B cell (primary cell): ENCODE data around the gene RAB4A. TPM values are rescaled to one million over a fixed set of nuclear protein-coding genes. Genes with fewer than 3 reads are reported as not detected.
"Not testable (repeated sequence)": the region's sequence is repeated elsewhere in the genome, so short reads cannot be mapped to it uniquely, and the experiment has no call there.

Experiments
- ATAC-seq: fragments of 200-7000 bp; cut with Tn5 transposase; one replicate; pipeline ENCODE4 v1.10.0; 2021; ENCODE audit warnings: low read depth, mild to moderate bottlenecking, moderate number of reproducible peaks, moderate library complexity
- CTCF ChIA-PET: fragments of 350-600 bp; sonication (Branson Sonifier 250); formaldehyde crosslinking; loops from one replicate; lab custom pipeline; 2021; ENCODE audit warnings: antibody characterized with exemption, inconsistent platforms; lab: Charles Lee
- POLR2A ChIA-PET: fragments of 350-600 bp; sonication (Branson Sonifier 250); formaldehyde crosslinking; loops from one replicate; lab custom pipeline; 2021; ENCODE audit warnings: antibody characterized with exemption; lab: Charles Lee
- DNase-seq: peaks from one replicate; pipeline ENCODE4 v3.0.0; 2013
- H2AFZ ChIP-seq: 2 replicates; pipeline ENCODE4 v1.6.1; 2012; ENCODE audit warnings: mild to moderate bottlenecking, low read depth, low read length; ENCODE audit not compliant: insufficient read depth, poor library complexity, severe bottlenecking
- H3K27ac ChIP-seq, 2 donors: 1 replicate in 1 of 2; 2 replicates in 1 of 2; pipeline ENCODE4 v1.5.1; 2012 to 2013; ENCODE audit warnings: low read length in 2 of 2, mild to moderate bottlenecking in 2 of 2, moderate library complexity in 1 of 2
- H3K27me3 ChIP-seq, 4 experiments: fragments of 200-600 bp in 1 of 4; sonication (generic) in 1 of 4; replicated peaks in 1 of 4; 1 replicate in 2 of 4; 2 replicates in 2 of 4; pipeline versions ENCODE4 v1.6.1 to v1.7.0; 2013 to 2016; ENCODE audit warnings: low read length in 3 of 4, mild to moderate bottlenecking in 2 of 4, mixed read lengths in 1 of 4, moderate library complexity in 1 of 4; ENCODE audit not compliant: insufficient read depth in 4 of 4, control insufficient read depth in 3 of 4; ENCODE audit errors: control extremely low read depth in 1 of 4
- H3K36me3 ChIP-seq, 2 experiments: replicated peaks in 1 of 2; 1 replicate in 1 of 2; 2 replicates in 1 of 2; pipeline versions ENCODE4 v1.6.1 to v1.7.1; 2013; ENCODE audit warnings: low read length in 1 of 2; ENCODE audit not compliant: insufficient read depth in 2 of 2, control insufficient read depth in 1 of 2; ENCODE audit errors: control extremely low read depth in 1 of 2, extremely low read depth in 1 of 2
- H3K4me1 ChIP-seq, 2 donors: fragments of 200-600 bp in 1 of 2; sonication (generic) in 1 of 2; 1 replicate in 1 of 2; 2 replicates in 1 of 2; pipeline versions ENCODE4 v1.5.1 to v1.6.1; 2013 to 2017; ENCODE audit warnings: low read length in 2 of 2; ENCODE audit not compliant: control insufficient read depth in 2 of 2, insufficient read depth in 2 of 2
- H3K4me2 ChIP-seq: replicated peaks from 2 replicates; pipeline ENCODE3; 2012; ENCODE audit warnings: mild to moderate bottlenecking, low read depth, low read length; ENCODE audit not compliant: poor library complexity, severe bottlenecking
- H3K4me3 ChIP-seq, 5 experiments: fragments of 200-600 bp in 1 of 5; sonication (generic) in 1 of 5; 1 replicate in 3 of 5; 2 replicates in 2 of 5; pipeline versions ENCODE4 v1.5.1 to v1.7.0; 2011 to 2016; ENCODE audit warnings: low read length in 4 of 5, mild to moderate bottlenecking in 4 of 5, low read depth in 2 of 5, control low read depth in 1 of 5, moderate library complexity in 1 of 5; ENCODE audit not compliant: insufficient read depth in 1 of 5; ENCODE audit errors: control extremely low read depth in 1 of 5, extremely low read depth in 1 of 5
- H3K79me2 ChIP-seq: fragments of 200-600 bp; sonication (generic); one replicate; pipeline ENCODE4 v1.6.0; 2016; ENCODE audit warnings: low read length; ENCODE audit not compliant: control insufficient read depth, insufficient read depth
- H3K9ac ChIP-seq: fragments of 200-600 bp; sonication (generic); 2 replicates; pipeline ENCODE4 v1.6.1; 2017; ENCODE audit warnings: mild to moderate bottlenecking, low read length, moderate library complexity
- H3K9me3 ChIP-seq, 3 donors: one replicate each; pipeline versions ENCODE4 v1.6.1 to v1.7.1; 2013; ENCODE audit warnings: low read length in 2 of 3; ENCODE audit not compliant: control insufficient read depth in 2 of 3, insufficient read depth in 1 of 3; ENCODE audit errors: control extremely low read depth in 1 of 3
- H4K20me1 ChIP-seq: 2 replicates; pipeline ENCODE4 v1.6.0; 2012; ENCODE audit warnings: mild to moderate bottlenecking, low read length; ENCODE audit not compliant: insufficient read depth, control insufficient read depth, poor library complexity, severe bottlenecking
- H3K27ac Mint-ChIP-seq: one replicate; pipeline ENCODE4 v1.8.0; 2021; ENCODE audit warnings: mixed read lengths
- H3K27me3 Mint-ChIP-seq: one replicate; pipeline ENCODE4 v1.8.0; 2021; ENCODE audit warnings: mixed read lengths
- H3K4me1 Mint-ChIP-seq: one replicate; pipeline ENCODE4 v1.8.0; 2021; ENCODE audit warnings: mixed read lengths
- H3K4me3 Mint-ChIP-seq: one replicate; pipeline ENCODE4 v1.8.0; 2021; ENCODE audit warnings: mixed read lengths
- H3K9me3 Mint-ChIP-seq: one replicate; pipeline ENCODE4 v1.8.0; 2022; ENCODE audit warnings: mixed read lengths; ENCODE audit not compliant: insufficient read depth
- EZH2 ChIP-seq: IDR thresholded peaks from 2 replicates; pipeline ENCODE4 v1.6.1; 2012; ENCODE audit warnings: borderline replicate concordance, low read depth, mild to moderate bottlenecking, moderate library complexity, low read length; ENCODE audit not compliant: insufficient read depth, poor library complexity, severe bottlenecking
- WGBS: methylation state at CpG from one replicate; pipeline ENCODE4 v1.1.5; 2013; ENCODE audit warnings: missing lambda C conversion rate; ENCODE audit not compliant: insufficient coverage; 5-methylcytosine and 5-hydroxymethylcytosine counted together
- intact Hi-C: fragments of 100-400 bp; cut with micrococcal nuclease; formaldehyde crosslinking; loops from one replicate; pipeline ENCODE4 v1.10.0; 2022
- polyA plus RNA-seq: library from polyadenylated mRNA; depleted of rRNA; stranded (reverse); fragments of >200 nt; gene quantifications from 2 replicates; pipeline ENCODE4 v1.2.3, GENCODE V29; 2012
- total RNA-seq, 2 donors: library from RNA; stranded (reverse); fragments of 120-200 nt in 1 of 2; gene quantifications; 1 replicate in 1 of 2; 2 replicates in 1 of 2; pipeline versions ENCODE4 v1.2.3 to v1.2.4, GENCODE V29; 2013 to 2022
- TF ChIP-seq, protein P1 (sequence below): fragments of 200-600 bp; IDR thresholded peaks from one replicate; pipeline ENCODE4 v1.8.0; 2022; ENCODE audit warnings: antibody characterized with exemption, mild to moderate bottlenecking

The RAB4A gene
- total and polyA plus RNA-seq, 2 donors (not counting 1 experiment from before 2014, with no cell fraction given) = 14.7 to 49.7 TPM

GRCh38 chr1:229287267-229287666 is 16.4 kb downstream of the RAB4A start:
- DNase-seq = no peak
- no peak for ATAC-seq
- intact Hi-C loops = no loop called here
- H2AFZ ChIP-seq = no peak overlapping the region
- peaks cover 52% of the 10 kb centered on the region for H4K20me1 ChIP-seq
- H3K36me3 ChIP-seq = peaks cover 5 to 31% of the 10 kb centered on the region in 2 experiments
- no peak overlapping the region for H3K4me2 ChIP-seq
- Mint-ChIP-seq H3K4me1 (peaks cover 23% of the 10 kb centered on the region), H3K27me3 (no peaks in the 10 kb centered on the region), H3K4me3 (no peak overlapping the region), H3K27ac (no peak overlapping the region), H3K9me3 (no peaks in the 10 kb centered on the region)
- TF ChIP-seq, protein P1, sequence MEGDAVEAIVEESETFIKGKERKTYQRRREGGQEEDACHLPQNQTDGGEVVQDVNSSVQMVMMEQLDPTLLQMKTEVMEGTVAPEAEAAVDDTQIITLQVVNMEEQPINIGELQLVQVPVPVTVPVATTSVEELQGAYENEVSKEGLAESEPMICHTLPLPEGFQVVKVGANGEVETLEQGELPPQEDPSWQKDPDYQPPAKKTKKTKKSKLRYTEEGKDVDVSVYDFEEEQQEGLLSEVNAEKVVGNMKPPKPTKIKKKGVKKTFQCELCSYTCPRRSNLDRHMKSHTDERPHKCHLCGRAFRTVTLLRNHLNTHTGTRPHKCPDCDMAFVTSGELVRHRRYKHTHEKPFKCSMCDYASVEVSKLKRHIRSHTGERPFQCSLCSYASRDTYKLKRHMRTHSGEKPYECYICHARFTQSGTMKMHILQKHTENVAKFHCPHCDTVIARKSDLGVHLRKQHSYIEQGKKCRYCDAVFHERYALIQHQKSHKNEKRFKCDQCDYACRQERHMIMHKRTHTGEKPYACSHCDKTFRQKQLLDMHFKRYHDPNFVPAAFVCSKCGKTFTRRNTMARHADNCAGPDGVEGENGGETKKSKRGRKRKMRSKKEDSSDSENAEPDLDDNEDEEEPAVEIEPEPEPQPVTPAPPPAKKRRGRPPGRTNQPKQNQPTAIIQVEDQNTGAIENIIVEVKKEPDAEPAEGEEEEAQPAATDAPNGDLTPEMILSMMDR = no peak
- no peak for TF ChIP-seq EZH2
- CTCF ChIA-PET = no interaction called here
- no peak overlapping the region for H3K4me3 ChIP-seq
- peaks cover 60% of the 10 kb centered on the region for H3K79me2 ChIP-seq
- H3K9ac ChIP-seq = no peak overlapping the region
- 100% methylated on average over 1 of the region's 1 CpG for WGBS
- no peaks in the 10 kb centered on the region for H3K27me3 ChIP-seq
- POLR2A ChIA-PET = no interaction called here
- no peaks in the 10 kb centered on the region for H3K4me1 ChIP-seq
- no peaks in the 10 kb centered on the region for H3K9me3 ChIP-seq
- H3K27ac ChIP-seq = no peak overlapping the region

GRCh38 chr1:229288516-229288915 is 17.6 kb downstream of the RAB4A start:
- DNase-seq (no peak), ATAC-seq (no peak)
- Mint-ChIP-seq H3K9me3 (no peaks in the 10 kb centered on the region), H3K4me3 (no peak overlapping the region), H3K4me1 (peaks cover 15% of the 10 kb centered on the region), H3K27ac (no peak overlapping the region), H3K27me3 (no peaks in the 10 kb centered on the region)
- WGBS = no CpG with 5 or more reads among the region's 1 CpG
- Histone ChIP-seq H3K4me2 (no peak overlapping the region), H3K79me2 (peaks cover 48% of the 10 kb centered on the region), H3K36me3 (peaks cover 5 to 38% of the 10 kb centered on the region in 2 experiments), H3K27ac (no peak overlapping the region), H3K4me1 (no peaks in the 10 kb centered on the region), H3K9ac (no peak overlapping the region), H3K4me3 (no peak overlapping the region), H3K27me3 (no peaks in the 10 kb centered on the region), H2AFZ (no peak overlapping the region), H4K20me1 (peaks cover 40% of the 10 kb centered on the region), H3K9me3 (no peaks in the 10 kb centered on the region)
- CTCF ChIA-PET = no interaction called here
- POLR2A ChIA-PET = no interaction called here
- intact Hi-C loops = no loop called here
- TF ChIP-seq EZH2 = no peak
- TF ChIP-seq, protein P1 = no peak

- H3K27me3 Mint-ChIP-seq, intact Hi-C loops, H2AFZ ChIP-seq, H3K4me3 Mint-ChIP-seq, H3K9me3 ChIP-seq, H3K27me3 ChIP-seq, DNase-seq, H3K4me2 ChIP-seq, H3K4me3 ChIP-seq, CTCF ChIA-PET, POLR2A ChIA-PET, H3K27ac Mint-ChIP-seq, ATAC-seq, H3K9ac ChIP-seq, H3K27ac ChIP-seq, H3K4me1 Mint-ChIP-seq, H3K9me3 Mint-ChIP-seq, H3K4me1 ChIP-seq: not testable (repeated sequence)
- Histone ChIP-seq H4K20me1 (peaks cover 19% of the 10 kb centered on the region), H3K36me3 (peaks cover 5 to 51% of the 10 kb centered on the region in 2 experiments), H3K79me2 (peaks cover 17% of the 10 kb centered on the region)
- no CpG with 5 or more reads among the region's 4 CpGs for WGBS
These were observed 20.8 kb downstream of the RAB4A start for GRCh38 chr1:229291686-229292085.
